Fibroblast of lung (primary cell): Measurements from ENCODE around the gene NCOR2.

Source experiments
- EZH2 ChIP-seq: IDR thresholded peaks from 2 replicates; pipeline ENCODE4 v1.5.1; 2012; ENCODE audit warnings: low read length, control low read depth, mild to moderate bottlenecking; ENCODE audit errors: missing control alignments
- TF ChIP-seq, protein P1 (sequence below), 2 donors: IDR thresholded peaks in 1 of 2; conservative IDR thresholded peaks in 1 of 2; 1 replicate in 1 of 2; 2 replicates in 1 of 2; pipeline ENCODE4 v1.5.1; 2011 to 2012; ENCODE audit warnings: low read length in 2 of 2, control low read depth in 1 of 2, inconsistent platforms in 1 of 2, low read depth in 1 of 2, mild to moderate bottlenecking in 1 of 2

DNA sequence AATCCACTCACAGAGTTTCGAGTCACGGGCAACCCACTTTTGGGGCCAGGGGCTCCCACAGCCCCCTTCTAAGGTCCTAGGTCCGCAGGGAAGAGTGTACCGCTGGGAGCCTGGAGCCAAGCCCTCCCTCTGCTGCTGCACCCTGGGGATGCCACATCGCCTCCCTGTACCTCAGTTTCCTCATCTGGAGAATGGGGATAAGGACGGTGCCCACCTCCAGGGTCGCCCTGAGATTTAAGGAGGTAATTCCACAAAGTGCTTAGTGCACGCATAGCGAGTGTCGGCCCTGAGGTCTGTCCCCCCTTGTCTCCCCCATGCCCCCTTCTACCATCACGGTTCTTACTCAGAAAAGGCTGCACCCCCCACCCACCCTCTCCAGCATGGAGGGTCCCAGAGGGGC, 35.5 kb downstream of the NCOR2 start:
- TF ChIP-seq, protein P1, sequence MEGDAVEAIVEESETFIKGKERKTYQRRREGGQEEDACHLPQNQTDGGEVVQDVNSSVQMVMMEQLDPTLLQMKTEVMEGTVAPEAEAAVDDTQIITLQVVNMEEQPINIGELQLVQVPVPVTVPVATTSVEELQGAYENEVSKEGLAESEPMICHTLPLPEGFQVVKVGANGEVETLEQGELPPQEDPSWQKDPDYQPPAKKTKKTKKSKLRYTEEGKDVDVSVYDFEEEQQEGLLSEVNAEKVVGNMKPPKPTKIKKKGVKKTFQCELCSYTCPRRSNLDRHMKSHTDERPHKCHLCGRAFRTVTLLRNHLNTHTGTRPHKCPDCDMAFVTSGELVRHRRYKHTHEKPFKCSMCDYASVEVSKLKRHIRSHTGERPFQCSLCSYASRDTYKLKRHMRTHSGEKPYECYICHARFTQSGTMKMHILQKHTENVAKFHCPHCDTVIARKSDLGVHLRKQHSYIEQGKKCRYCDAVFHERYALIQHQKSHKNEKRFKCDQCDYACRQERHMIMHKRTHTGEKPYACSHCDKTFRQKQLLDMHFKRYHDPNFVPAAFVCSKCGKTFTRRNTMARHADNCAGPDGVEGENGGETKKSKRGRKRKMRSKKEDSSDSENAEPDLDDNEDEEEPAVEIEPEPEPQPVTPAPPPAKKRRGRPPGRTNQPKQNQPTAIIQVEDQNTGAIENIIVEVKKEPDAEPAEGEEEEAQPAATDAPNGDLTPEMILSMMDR (conservative IDR thresholded peaks at IDR 0.05 in 1 of 2, IDR thresholded peaks at IDR 0.05 in 1 of 2; ENCODE audit: low read depth in 1 of 2, low read length in 2 of 2) = no peak
- no peak for TF ChIP-seq EZH2
